Skin epidermis (tissue), 12 donors: Measurements from ENCODE around the gene CHID1.

Experiments
- H3K27ac ChIP-seq, 21 experiments: fragments of 200-600 bp; sonication (generic) in 11 of 21; one replicate each; pipeline ENCODE4 v1.5.0; 2020; ENCODE audit warnings: mild to moderate bottlenecking in 3 of 21, inconsistent platforms in 2 of 21, moderate library complexity in 2 of 21
- H3K4me3 ChIP-seq, 7 experiments: fragments of 200-600 bp; sonication (generic) in 2 of 7; one replicate each; pipeline ENCODE4 v1.5.0; 2020; ENCODE audit warnings: inconsistent platforms in 2 of 7, mild to moderate bottlenecking in 2 of 7, moderate library complexity in 1 of 7

Gene CHID1

GRCh38 chr11:830295-831117 is 80.1 kb downstream of the CHID1 start:
- Histone ChIP-seq H3K4me3 (peak overlapping the region; percentile 4 to 35 (median 19)), H3K27ac (peak overlapping the region in 3 of 21 experiments; percentile 17 to 68 (median 25))

- H3K4me3 ChIP-seq, result peak overlapping the region; percentile 4 to 35 (median 19)
- H3K27ac ChIP-seq, result peak overlapping the region in 8 of 21 experiments; percentile 2 to 71 (median 48)
Observed at GRCh38 chr11:829847-830294, 80.7 kb downstream of the CHID1 start.

- H3K27ac ChIP-seq, result peak overlapping the region in 13 of 21 experiments; percentile 8 to 71 (median 49)
Observed at GRCh38 chr11:829176-829846, 81.3 kb downstream of the CHID1 start.

GRCh38 chr11:828506-829175 is 82.0 kb downstream of the CHID1 start:
- H3K27ac ChIP-seq, result peak overlapping the region in 14 of 21 experiments; percentile 10 to 71 (median 48)

More at GRCh38 chr11:829176-829846, 81.3 kb downstream of the CHID1 start:
- H3K4me3 ChIP-seq, result peak overlapping the region; percentile 4 to 35 (median 19)

GRCh38 chr11:827897-828192 is 82.8 kb downstream of the CHID1 start, which contains the start of gene CRACR2B:
Gene CRACR2B (plus strand): TSS chr11:827919. CDS start chr11:828608, 689 bp downstream.
- H3K4me3 ChIP-seq, result peak within 1 kb of the TSS; percentile 14 to 49 (median 39)
- peak within 1 kb of the TSS in 18 of 21 experiments; percentile 4 to 74 (median 58) for H3K27ac ChIP-seq

More at GRCh38 chr11:828506-829175, 82.0 kb downstream of the CHID1 start:
- peak overlapping the region in 1 of 7 experiments; percentile 35 for H3K4me3 ChIP-seq

GRCh38 chr11:827146-827896 is 83.3 kb downstream of the CHID1 start:
- peak overlapping the region in 17 of 21 experiments; percentile 4 to 74 (median 58) for H3K27ac ChIP-seq
- peak overlapping the region; percentile 14 to 49 (median 39) for H3K4me3 ChIP-seq

- Histone ChIP-seq H3K4me3 (peak overlapping the region; percentile 14 to 49 (median 39)), H3K27ac (peak overlapping the region in 17 of 21 experiments; percentile 4 to 74 (median 58))
Observed at GRCh38 chr11:826836-827145, 83.8 kb downstream of the CHID1 start.

- no peak overlapping the region for H3K4me3 ChIP-seq
- H3K27ac ChIP-seq, result peak overlapping the region in 7 of 21 experiments; percentile 17 to 74 (median 48)
Observed at GRCh38 chr11:826227-826621, 84.4 kb downstream of the CHID1 start.

- H3K27ac ChIP-seq, result peak overlapping the region in 6 of 21 experiments; percentile 17 to 74 (median 52)
- H3K4me3 ChIP-seq, result no peak overlapping the region
Observed at GRCh38 chr11:825366-826226, 85.0 kb downstream of the CHID1 start.

- H3K4me3 ChIP-seq, result no peak overlapping the region
- H3K27ac ChIP-seq, result peak overlapping the region in 1 of 21 experiments; percentile 4
Observed at GRCh38 chr11:824942-825341, 85.7 kb downstream of the CHID1 start.

- H3K27ac ChIP-seq, result no peak overlapping the region
- no peak overlapping the region for H3K4me3 ChIP-seq
Observed at GRCh38 chr11:824292-824880, 86.2 kb downstream of the CHID1 start.

GRCh38 chr11:823441-824291 is 86.9 kb downstream of the CHID1 start:
- Histone ChIP-seq H3K27ac (no peak overlapping the region), H3K4me3 (no peak overlapping the region)

- peak overlapping the region in 12 of 21 experiments; percentile 18 to 96 (median 84) for H3K27ac ChIP-seq
Observed at GRCh38 chr11:821512-822371, 88.9 kb downstream of the CHID1 start.

GRCh38 chr11:820655-821511 is 89.7 kb downstream of the CHID1 start:
- Histone ChIP-seq H3K4me3 (peak overlapping the region; percentile 60 to 99 (median 87)), H3K27ac (peak overlapping the region in 18 of 21 experiments; percentile 81 to 98 (median 94))

More at GRCh38 chr11:821512-822371, 88.9 kb downstream of the CHID1 start:
- peak overlapping the region in 2 of 7 experiments; percentile 95 to 99 for H3K4me3 ChIP-seq
